Vagina (tissue), 2 donors: Measurements from ENCODE around the gene MEIKIN.

Experiments
- CTCF ChIP-seq, 3 experiments: fragments of 450-650 bp in 2 of 3; fragments of 200-600 bp in 1 of 3; sonication (generic) in 1 of 3; IDR thresholded peaks; one replicate each; pipeline ENCODE4 v1.5.1; 2017 to 2019; ENCODE audit warnings: antibody characterized with exemption in 3 of 3, mild to moderate bottlenecking in 2 of 3, moderate library complexity in 2 of 3
- POLR2A ChIP-seq, 2 donors: fragments of 450-650 bp; IDR thresholded peaks; one replicate each; pipeline ENCODE4 v1.6.1; 2017; ENCODE audit warnings: antibody characterized with exemption in 2 of 2, mild to moderate bottlenecking in 2 of 2, moderate library complexity in 2 of 2

- TF ChIP-seq POLR2A (IDR thresholded peaks at IDR 0.05) (no peak), CTCF (IDR thresholded peaks at IDR 0.05) (no peak)
Measured at GRCh38 chr5:131760793-131761192, 184.7 kb downstream of the MEIKIN start.
